ENCODE data around the gene TESK1.
"Not testable (repeated sequence)": the region's sequence is repeated elsewhere in the genome, so short reads cannot be mapped to it uniquely, and the experiment has no call there.

Gene TESK1

DNA sequence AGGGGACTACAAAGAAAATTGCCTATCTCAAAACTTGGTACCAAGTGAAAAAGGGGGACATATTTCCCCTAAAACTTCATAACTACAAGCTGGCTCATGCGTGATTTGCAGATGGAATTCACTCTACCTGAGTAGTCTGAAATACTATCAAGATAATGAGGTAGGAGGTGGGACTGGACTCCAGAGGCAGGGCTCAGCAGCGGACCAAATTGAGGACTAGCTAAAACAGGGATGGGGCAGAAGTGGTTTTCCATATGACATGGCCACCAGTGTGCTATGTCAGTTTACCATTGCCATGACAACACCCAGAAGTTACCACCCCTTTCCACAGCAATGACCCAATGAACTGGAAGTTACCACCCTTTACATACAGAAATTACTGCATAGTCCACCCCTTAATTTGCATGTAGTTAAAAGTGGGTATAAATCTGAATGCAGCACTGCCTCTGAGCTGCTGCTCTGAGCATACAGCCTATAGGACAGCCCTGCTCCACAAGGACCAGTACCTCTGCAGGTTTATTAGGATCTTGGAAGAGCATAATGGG lies 30.4 kb upstream of the TESK1 start:
- no peak overlapping the region for H3K4me3 ChIP-seq (ENCODE audit: low read depth in 1 of 2, low read length in 1 of 2)
- H3K27ac ChIP-seq = no peak overlapping the region
- H3K36me3 ChIP-seq = no peaks in the 10 kb centered on the region
- H3K9me3 ChIP-seq = no peaks in the 10 kb centered on the region
- TF ChIP-seq, protein P1, sequence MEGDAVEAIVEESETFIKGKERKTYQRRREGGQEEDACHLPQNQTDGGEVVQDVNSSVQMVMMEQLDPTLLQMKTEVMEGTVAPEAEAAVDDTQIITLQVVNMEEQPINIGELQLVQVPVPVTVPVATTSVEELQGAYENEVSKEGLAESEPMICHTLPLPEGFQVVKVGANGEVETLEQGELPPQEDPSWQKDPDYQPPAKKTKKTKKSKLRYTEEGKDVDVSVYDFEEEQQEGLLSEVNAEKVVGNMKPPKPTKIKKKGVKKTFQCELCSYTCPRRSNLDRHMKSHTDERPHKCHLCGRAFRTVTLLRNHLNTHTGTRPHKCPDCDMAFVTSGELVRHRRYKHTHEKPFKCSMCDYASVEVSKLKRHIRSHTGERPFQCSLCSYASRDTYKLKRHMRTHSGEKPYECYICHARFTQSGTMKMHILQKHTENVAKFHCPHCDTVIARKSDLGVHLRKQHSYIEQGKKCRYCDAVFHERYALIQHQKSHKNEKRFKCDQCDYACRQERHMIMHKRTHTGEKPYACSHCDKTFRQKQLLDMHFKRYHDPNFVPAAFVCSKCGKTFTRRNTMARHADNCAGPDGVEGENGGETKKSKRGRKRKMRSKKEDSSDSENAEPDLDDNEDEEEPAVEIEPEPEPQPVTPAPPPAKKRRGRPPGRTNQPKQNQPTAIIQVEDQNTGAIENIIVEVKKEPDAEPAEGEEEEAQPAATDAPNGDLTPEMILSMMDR (IDR thresholded peaks at IDR 0.05) = no peak
- peaks cover 10 to 15% of the 10 kb centered on the region in 2 experiments for H3K4me1 ChIP-seq (ENCODE audit: control insufficient read depth in 1 of 2, insufficient read depth in 1 of 2, low read depth in 1 of 2, low read length in 1 of 2)
- H3K27me3 ChIP-seq = no peaks in the 10 kb centered on the region

DNA sequence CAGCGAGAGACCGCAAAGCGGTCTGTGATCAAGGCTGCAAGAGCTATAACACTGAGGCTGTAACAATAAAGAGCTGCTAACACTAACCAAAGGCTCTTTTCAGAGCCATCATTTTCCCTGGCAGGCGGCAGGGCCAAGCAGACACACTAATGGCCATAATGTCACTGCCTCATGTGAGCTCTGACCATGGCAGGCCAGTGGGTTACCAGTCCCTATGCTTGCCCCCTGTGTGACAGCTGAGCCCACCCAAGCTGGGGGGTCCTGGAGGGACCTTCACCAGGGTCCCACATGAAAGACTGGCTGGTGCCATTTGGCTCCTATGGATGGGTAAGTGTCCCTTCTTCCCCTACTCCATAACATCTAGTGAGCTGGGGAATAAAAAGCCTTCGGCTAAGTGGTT lies 29.6 kb upstream of the TESK1 start:
- H3K27me3 ChIP-seq = no peaks in the 10 kb centered on the region
- TF ChIP-seq, protein P1 (IDR thresholded peaks at IDR 0.05) = no peak
- no peaks in the 10 kb centered on the region for H3K36me3 ChIP-seq
- peaks cover 7% of the 10 kb centered on the region for H3K9me3 ChIP-seq
- no peak overlapping the region for H3K27ac ChIP-seq
- no peak overlapping the region for H3K4me3 ChIP-seq (ENCODE audit: low read depth in 1 of 2, low read length in 1 of 2)
- peaks cover 4 to 7% of the 10 kb centered on the region in 2 experiments for H3K4me1 ChIP-seq (ENCODE audit: control insufficient read depth in 1 of 2, insufficient read depth in 1 of 2, low read depth in 1 of 2, low read length in 1 of 2)

DNA sequence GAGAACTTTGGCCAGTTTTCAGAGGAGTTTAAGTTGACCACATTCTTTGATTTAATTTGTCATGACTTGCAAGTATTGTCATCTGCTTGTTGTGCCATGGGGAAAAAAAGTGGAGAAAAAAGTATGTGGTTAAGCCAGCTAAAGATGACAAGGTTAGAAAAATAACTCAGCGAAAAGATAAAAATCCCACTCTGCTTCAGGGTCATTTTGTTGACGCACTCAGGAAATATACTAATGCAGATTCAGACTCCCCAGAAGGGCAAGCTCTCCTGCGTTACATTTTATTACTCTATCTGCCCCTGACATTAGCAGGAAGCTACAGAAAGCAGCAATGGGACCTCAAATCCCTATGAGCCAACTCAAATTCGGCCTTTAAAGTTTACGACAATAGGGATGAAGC lies 27.6 kb upstream of the TESK1 start:
- H3K4me1 ChIP-seq (ENCODE audit: control insufficient read depth in 1 of 2, insufficient read depth in 1 of 2, low read depth in 1 of 2, low read length in 1 of 2) = no peaks in the 10 kb centered on the region
- H3K27me3 ChIP-seq = no peaks in the 10 kb centered on the region
- peaks cover 13% of the 10 kb centered on the region for H3K9me3 ChIP-seq
- no peaks in the 10 kb centered on the region for H3K36me3 ChIP-seq
- H3K4me3 ChIP-seq (ENCODE audit: low read depth in 1 of 2, low read length in 1 of 2) = no peak overlapping the region
- no peak overlapping the region for H3K27ac ChIP-seq
- TF ChIP-seq, protein P1 (IDR thresholded peaks at IDR 0.05) = no peak

DNA sequence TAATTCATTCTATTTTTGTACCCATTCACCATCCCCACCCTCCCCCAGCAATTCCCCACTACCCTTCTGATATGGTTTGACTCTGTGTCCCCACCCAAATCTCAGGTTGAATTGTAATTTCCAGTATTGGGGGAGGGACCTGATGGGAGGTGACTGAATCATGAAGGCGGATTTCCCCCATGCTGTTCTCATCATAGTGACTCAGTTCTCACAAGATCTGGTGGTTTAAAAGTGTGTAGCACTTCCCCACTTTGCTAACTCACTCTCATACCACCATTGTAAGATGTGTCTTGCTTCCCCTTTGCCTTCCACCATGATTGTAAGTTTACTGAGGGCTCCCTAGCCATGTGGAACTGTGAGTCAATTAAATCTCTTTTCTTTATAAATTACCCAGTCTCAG lies 25.9 kb upstream of the TESK1 start:
- Histone ChIP-seq H3K27ac (no peak overlapping the region), H3K4me3 (ENCODE audit: low read depth in 1 of 2, low read length in 1 of 2) (no peak overlapping the region), H3K27me3 (no peaks in the 10 kb centered on the region), H3K4me1 (ENCODE audit: control insufficient read depth in 1 of 2, insufficient read depth in 1 of 2, low read depth in 1 of 2, low read length in 1 of 2) (no peaks in the 10 kb centered on the region), H3K9me3 (peaks cover 13% of the 10 kb centered on the region), H3K36me3 (no peaks in the 10 kb centered on the region)
- TF ChIP-seq, protein P1 (IDR thresholded peaks at IDR 0.05) = no peak

DNA sequence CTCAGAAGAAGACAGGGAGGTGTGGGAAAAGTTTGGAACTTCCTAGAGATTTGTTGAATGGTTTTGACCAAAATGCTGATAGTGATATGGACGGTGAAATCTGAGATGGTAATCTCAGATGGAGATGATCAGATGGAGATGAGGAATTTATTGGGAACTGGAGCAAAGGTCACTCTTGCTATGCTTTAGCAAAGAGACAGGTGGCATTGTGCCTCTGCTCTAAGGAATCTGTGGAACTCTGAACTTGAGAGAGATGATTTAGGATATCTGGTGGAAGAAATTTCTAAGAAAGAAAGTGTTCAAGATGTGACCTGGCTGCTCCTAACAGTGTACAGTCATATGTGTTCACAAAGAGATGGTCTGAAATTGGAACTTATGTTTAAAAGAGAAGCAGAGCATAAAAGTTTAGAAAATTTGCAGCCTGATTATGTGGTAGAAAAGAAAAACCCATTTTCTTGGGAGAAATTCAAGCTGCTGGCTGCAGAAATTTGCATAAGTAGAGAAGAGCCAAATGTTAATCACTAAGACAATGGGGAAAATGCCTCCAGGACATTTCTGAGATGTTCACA lies 25.3 kb upstream of the TESK1 start:
- H3K36me3 ChIP-seq; H3K27me3 ChIP-seq; H3K27ac ChIP-seq; H3K4me3 ChIP-seq (ENCODE audit: low read depth in 1 of 2, low read length in 1 of 2); H3K4me1 ChIP-seq (ENCODE audit: control insufficient read depth in 1 of 2, insufficient read depth in 1 of 2, low read depth in 1 of 2, low read length in 1 of 2): not testable (repeated sequence)
- peaks cover 13% of the 10 kb centered on the region for H3K9me3 ChIP-seq

DNA sequence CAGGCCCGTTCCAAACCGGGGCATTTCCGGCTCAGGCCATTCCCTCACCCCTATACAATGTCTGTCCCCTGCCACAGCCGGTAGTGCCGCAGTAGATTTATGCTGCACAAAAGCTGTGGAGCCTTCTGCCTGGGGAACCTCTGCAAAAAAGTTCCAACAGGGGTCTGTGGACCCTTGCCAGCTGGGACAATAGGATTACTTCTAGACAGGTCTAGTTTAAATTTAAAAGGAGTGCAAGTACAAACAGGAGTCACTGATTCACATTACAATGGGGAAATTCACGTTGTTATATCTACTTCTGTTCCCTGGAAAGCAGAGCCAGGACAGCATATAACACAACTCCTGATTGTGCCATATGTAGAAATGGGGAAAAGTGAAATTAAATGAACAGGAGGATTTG lies 21.5 kb upstream of the TESK1 start:
- not testable (repeated sequence) for H3K4me3 ChIP-seq (ENCODE audit: low read depth in 1 of 2, low read length in 1 of 2); H3K27ac ChIP-seq; H3K36me3 ChIP-seq; H3K4me1 ChIP-seq (ENCODE audit: control insufficient read depth in 1 of 2, insufficient read depth in 1 of 2, low read depth in 1 of 2, low read length in 1 of 2); H3K27me3 ChIP-seq
- H3K9me3 ChIP-seq = peaks cover 13% of the 10 kb centered on the region

DNA sequence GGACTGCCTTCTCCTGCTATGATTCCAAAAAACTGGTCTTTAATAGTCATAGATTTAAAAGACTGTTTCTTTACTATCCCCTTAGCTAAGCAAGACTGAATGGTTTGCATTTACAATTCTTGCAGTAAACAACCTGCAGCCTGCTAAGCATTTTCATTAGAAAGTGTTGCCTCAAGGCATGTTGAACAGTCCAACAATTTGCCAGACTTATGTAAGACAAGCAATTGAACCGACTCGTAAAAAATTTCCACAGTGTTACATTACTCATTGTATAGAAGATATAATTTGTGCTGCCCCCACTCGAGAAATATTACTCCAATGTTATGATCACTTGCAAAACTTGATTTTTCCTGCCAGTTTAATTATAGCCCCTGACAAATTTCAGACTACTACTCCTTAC lies 20.4 kb upstream of the TESK1 start:
- H3K27ac ChIP-seq; H3K4me3 ChIP-seq (ENCODE audit: low read depth in 1 of 2, low read length in 1 of 2); H3K36me3 ChIP-seq; H3K4me1 ChIP-seq (ENCODE audit: control insufficient read depth in 1 of 2, insufficient read depth in 1 of 2, low read depth in 1 of 2, low read length in 1 of 2); H3K27me3 ChIP-seq: not testable (repeated sequence)
- peaks cover 13% of the 10 kb centered on the region for H3K9me3 ChIP-seq

DNA sequence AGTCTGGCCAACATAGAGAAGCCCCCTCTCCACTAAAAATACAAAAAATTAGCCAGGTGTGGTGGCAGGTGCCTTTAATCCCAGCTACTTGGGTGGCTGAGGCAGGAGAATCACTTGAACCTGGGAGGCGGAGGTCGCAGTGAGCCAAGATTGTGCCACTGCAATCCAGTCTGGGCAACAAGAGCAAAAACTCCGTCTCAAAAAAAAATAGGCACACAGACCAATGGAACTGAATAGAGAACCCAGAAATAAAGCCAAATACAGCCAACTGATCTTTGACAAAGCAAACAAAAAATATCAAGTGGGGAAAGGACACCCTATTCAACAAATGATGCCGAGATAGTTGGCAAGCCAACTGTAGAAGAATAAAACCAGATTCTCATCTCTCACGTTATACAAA lies 16.6 kb upstream of the TESK1 start:
- not testable (repeated sequence) for H3K9me3 ChIP-seq; H3K4me1 ChIP-seq (ENCODE audit: control insufficient read depth in 1 of 2, insufficient read depth in 1 of 2, low read depth in 1 of 2, low read length in 1 of 2); H3K27ac ChIP-seq; H3K36me3 ChIP-seq; H3K27me3 ChIP-seq; H3K4me3 ChIP-seq (ENCODE audit: low read depth in 1 of 2, low read length in 1 of 2)
